Urothelium cell line (cell line): ENCODE data around the gene TMEM184A.

Experiments used
- DNase-seq: peaks from one replicate; pipeline ENCODE4 v3.0.0; 2011; ENCODE audit warnings: low spot score, mixed read lengths
- FAIRE-seq: peaks from 2 replicates; lab custom pipeline; 2011; peaks lifted over from hg19 to GRCh38; lab: Jason Lieb, UNC

TMEM184A gene

GRCh38 chr7:1505731-1506550 is 50.1 kb downstream of the TMEM184A start:
- peak; percentile 79 for FAIRE-seq

GRCh38 chr7:1503816-1504775 is 51.9 kb downstream of the TMEM184A start, which contains the start of gene INTS1:
Gene INTS1 (minus strand): TSS chr7:1504389. CDS start chr7:1503960, 429 bp downstream.
- peak; percentile 100 for DNase-seq
- FAIRE-seq = peak; percentile 99

More at GRCh38 chr7:1505731-1506550, 50.1 kb downstream of the TMEM184A start:
- no peak for DNase-seq

GRCh38 chr7:1503390-1503789 is 52.6 kb downstream of the TMEM184A start:
- DNase-seq (no peak), FAIRE-seq (peak; percentile 94)

GRCh38 chr7:1502845-1503244 is 53.2 kb downstream of the TMEM184A start:
- DNase-seq (no peak), FAIRE-seq (no peak)

- FAIRE-seq (no peak), DNase-seq (no peak)
Measured at GRCh38 chr7:1501487-1502270, 54.3 kb downstream of the TMEM184A start.

GRCh38 chr7:1500064-1500807 is 55.8 kb downstream of the TMEM184A start:
- FAIRE-seq = peak; percentile 72

GRCh38 chr7:1499367-1500029 is 56.5 kb downstream of the TMEM184A start:
- FAIRE-seq (peak; percentile 87), DNase-seq (no peak)

More at GRCh38 chr7:1500064-1500807, 55.8 kb downstream of the TMEM184A start:
- DNase-seq = no peak

GRCh38 chr7:1498370-1499305 is 57.4 kb downstream of the TMEM184A start:
- FAIRE-seq = peak; percentile 86
- DNase-seq = no peak

- DNase-seq (no peak), FAIRE-seq (no peak)
Measured at GRCh38 chr7:1497293-1497927, 58.6 kb downstream of the TMEM184A start.

GRCh38 chr7:1496531-1497292 is 59.3 kb downstream of the TMEM184A start:
- FAIRE-seq (peak; percentile 92), DNase-seq (no peak)

GRCh38 chr7:1495564-1496242 is 60.3 kb downstream of the TMEM184A start:
- FAIRE-seq (no peak), DNase-seq (no peak)

- no peak for DNase-seq
- FAIRE-seq = peak; percentile 50
Measured at GRCh38 chr7:1494866-1495563, 61.0 kb downstream of the TMEM184A start.

GRCh38 chr7:1494447-1494846 is 61.6 kb downstream of the TMEM184A start:
- FAIRE-seq (peak; percentile 89), DNase-seq (no peak)

- peak; percentile 58 for FAIRE-seq
- no peak for DNase-seq
Measured at GRCh38 chr7:1493571-1493970, 62.4 kb downstream of the TMEM184A start.

GRCh38 chr7:1493129-1493528 is 62.9 kb downstream of the TMEM184A start:
- DNase-seq = no peak
- FAIRE-seq = no peak

GRCh38 chr7:1492640-1493039 is 63.4 kb downstream of the TMEM184A start:
- no peak for DNase-seq
- FAIRE-seq = no peak
